Ectodermal cell (in vitro differentiated cells): ENCODE data around the gene DAPK3.
"Not testable (repeated sequence)": the region's sequence is repeated elsewhere in the genome, so short reads cannot be mapped to it uniquely, and the experiment has no call there.

Experiments used
- H3K27ac ChIP-seq: 2 replicates; pipeline ENCODE4 v1.7.0; 2013; ENCODE audit warnings: mild to moderate bottlenecking, low read depth, low read length; ENCODE audit not compliant: insufficient read depth, poor library complexity, severe bottlenecking
- H3K27me3 ChIP-seq: 2 replicates; pipeline ENCODE4 v1.7.0; 2013; ENCODE audit warnings: mild to moderate bottlenecking, low read length; ENCODE audit not compliant: insufficient read depth, control insufficient read depth, poor library complexity, severe bottlenecking
- H3K36me3 ChIP-seq: one replicate; pipeline ENCODE4 v1.7.0; 2013; ENCODE audit warnings: low read length; ENCODE audit not compliant: control insufficient read depth, insufficient read depth
- H3K4me1 ChIP-seq: one replicate; pipeline ENCODE4 v1.7.0; 2013; ENCODE audit warnings: low read length; ENCODE audit not compliant: control insufficient read depth, insufficient read depth
- H3K4me3 ChIP-seq: 2 replicates; pipeline ENCODE4 v1.7.0; 2013; ENCODE audit warnings: low read depth, low read length, control low read depth; ENCODE audit not compliant: insufficient read depth
- H3K9me3 ChIP-seq: 2 replicates; pipeline ENCODE4 v1.7.0; 2013; ENCODE audit warnings: mild to moderate bottlenecking, low read length, moderate library complexity; ENCODE audit not compliant: control insufficient read depth
- WGBS, 2 experiments: methylation state at CpG; one replicate each; pipeline ENCODE4 v1.1.7; 2013; ENCODE audit warnings: missing lambda C conversion rate in 2 of 2; 5-methylcytosine and 5-hydroxymethylcytosine counted together

Gene DAPK3

DNA sequence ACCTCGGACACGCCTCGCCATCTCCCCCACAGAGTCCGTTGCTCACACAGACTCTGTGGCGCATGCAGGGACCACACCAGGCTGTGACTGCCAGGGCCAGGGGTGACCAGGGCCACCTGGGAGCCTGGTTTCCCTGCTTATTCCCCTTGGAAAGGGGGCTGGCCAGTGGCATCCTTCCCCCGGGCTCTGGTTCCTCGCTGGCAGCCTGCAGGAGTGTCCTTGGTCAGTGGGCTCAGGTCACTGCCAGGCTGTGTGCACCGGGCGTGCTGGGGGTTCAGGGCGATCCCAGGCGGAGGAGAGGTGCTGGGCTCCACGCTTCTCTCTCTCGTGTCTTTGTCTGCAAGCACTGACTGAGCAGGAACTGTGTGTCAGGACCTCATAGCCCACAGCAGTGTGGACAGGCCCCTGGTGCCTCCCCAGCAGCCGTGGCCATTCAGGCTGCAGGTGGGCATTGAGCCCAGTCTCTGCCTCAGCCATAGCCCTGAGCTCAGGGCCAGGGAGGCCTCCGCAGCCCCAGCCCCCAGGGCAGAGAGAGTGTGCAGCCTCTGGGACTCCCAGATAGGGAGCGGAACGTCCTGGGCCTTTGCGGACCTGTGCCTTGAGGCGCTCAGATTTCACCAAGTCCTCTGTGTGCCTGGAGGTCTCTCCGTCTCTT lies 43.1 kb upstream of the DAPK3 start:
- 96% methylated on average over 20 of the region's 20 CpGs for WGBS, 2 experiments
- H3K27me3 ChIP-seq = no peaks in the 10 kb centered on the region
- H3K4me1 ChIP-seq = peaks cover 11% of the 10 kb centered on the region
- no peaks in the 10 kb centered on the region for H3K9me3 ChIP-seq
- H3K27ac ChIP-seq = no peak overlapping the region
- H3K4me3 ChIP-seq = no peak overlapping the region
- peaks cover 26% of the 10 kb centered on the region for H3K36me3 ChIP-seq

DNA sequence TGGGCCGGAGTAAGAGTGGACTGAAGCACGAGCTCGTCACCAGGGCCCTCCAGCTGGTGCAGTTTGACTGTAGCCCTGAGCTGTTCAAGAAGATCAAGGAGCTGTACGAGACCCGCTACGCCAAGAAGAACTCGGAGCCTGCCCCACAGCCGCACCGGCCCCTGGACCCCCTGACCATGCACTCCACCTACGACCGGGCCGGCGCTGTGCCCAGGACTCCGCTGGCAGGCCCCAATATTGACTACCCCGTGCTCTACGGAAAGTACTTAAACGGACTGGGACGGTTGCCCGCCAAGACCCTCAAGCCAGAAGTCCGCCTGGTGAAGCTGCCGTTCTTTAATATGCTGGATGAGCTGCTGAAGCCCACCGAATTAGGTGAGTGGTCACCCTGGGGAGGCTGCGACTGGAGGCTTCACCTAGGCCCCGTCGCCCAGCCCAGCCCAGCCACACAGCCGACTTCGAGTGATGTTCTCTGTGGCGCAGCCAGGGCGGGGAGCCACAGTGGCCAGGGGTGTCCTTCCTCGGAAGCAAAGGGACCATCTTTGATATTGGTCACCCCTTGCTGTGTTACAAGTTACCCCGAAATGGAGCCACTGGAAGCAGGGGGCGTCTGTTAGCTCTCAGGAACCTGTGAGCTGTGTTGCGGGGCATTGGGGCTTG lies 42.2 kb upstream of the DAPK3 start:
- WGBS, 2 experiments = 96% methylated on average over 33 of the region's 33 CpGs
- H3K4me1 ChIP-seq = peaks cover 18% of the 10 kb centered on the region
- H3K4me3 ChIP-seq = no peak overlapping the region
- H3K9me3 ChIP-seq = no peaks in the 10 kb centered on the region
- H3K36me3 ChIP-seq = peaks cover 26% of the 10 kb centered on the region
- no peak overlapping the region for H3K27ac ChIP-seq
- H3K27me3 ChIP-seq = no peaks in the 10 kb centered on the region

DNA sequence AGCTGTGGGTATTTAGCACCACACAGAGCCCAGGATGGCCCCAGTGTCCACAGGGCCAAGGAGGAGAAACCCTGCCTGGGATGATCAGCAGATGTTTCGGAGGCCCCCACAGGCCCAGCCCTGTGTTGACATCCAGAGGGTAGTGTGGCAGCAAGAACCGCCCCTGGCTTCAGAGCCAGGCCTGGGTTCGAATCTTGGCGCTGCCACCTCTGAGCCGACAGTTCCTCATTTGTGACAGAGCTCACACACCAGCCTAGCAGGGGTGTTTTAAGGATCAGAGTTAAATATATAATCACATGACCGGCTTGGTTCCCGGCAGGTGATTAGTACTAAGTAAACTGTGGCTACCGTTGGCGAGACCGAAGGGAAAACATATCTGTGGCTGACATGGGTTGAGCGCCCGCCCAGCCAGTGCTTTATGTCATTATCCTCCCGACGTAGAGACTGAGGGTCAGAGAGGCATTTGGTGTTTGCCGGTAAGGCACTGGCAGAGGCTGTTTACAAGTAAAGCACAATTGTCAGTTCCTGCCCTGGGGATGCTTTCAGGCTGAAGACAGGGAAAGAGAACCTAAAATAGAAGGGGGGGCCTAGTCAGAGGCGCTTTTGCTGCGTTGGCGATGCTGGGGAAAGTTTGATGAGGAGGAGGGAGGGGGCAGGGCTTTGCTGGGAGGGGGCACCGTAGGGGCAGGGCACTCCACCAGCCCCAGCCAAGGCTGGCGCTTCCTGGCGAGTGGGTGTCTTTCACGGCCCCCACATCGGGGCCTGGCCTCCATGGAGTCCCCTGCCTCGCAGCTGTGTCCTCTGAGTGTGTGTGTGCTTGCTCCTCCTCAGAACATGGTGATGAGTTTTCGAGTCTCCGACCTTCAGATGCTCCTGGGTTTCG lies 41.4 kb upstream of the DAPK3 start:
- peaks cover 18% of the 10 kb centered on the region for H3K4me1 ChIP-seq
- H3K36me3 ChIP-seq = peaks cover 23% of the 10 kb centered on the region
- 96% methylated on average over 27 of the region's 27 CpGs for WGBS, 2 experiments
- no peaks in the 10 kb centered on the region for H3K9me3 ChIP-seq
- H3K27me3 ChIP-seq = no peaks in the 10 kb centered on the region
- H3K27ac ChIP-seq = no peak overlapping the region
- H3K4me3 ChIP-seq = no peak overlapping the region

DNA sequence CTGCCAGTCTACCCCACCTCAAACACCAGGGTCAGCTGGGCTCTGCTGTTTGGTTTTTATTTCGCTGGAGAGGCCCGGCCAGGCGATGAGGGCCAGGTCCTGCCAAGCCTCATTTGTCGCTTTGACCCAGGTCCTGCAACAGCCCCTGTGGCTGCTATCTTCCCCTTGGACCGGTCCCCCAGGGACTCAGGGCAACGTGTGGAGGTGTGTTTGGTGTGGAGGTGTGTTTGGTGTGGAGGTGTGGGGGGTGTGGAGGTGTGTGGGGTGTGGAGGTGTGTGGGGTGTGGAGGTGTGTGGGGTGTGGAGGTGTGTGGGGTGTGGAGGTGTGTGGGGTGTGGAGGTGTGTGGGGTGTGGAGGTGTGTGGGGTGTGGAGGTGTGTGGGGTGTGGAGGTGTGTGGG lies 40.5 kb upstream of the DAPK3 start:
- not testable (repeated sequence) for H3K4me3 ChIP-seq, H3K27me3 ChIP-seq, H3K9me3 ChIP-seq, H3K27ac ChIP-seq
- WGBS, 2 experiments = 93 to 98% methylated on average over 6 of the region's 6 CpGs
- Histone ChIP-seq H3K4me1 (peaks cover 18% of the 10 kb centered on the region), H3K36me3 (peaks cover 19% of the 10 kb centered on the region)

DNA sequence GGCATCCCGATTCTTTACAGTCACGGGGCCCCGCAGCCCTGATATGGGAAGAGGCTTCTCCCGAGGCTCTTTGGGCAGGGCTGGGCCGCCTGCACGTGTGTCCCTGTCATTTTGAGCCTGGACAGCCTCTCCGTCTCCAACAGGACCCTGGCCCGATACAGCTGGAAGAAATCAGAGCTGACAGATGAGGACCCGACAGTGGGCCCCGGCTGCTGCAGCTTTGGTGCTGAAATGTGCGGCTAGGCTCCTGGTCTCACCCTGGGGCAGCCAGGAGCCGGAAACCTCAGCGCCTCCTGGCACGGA lies 39.9 kb upstream of the DAPK3 start:
- Histone ChIP-seq H3K36me3 (peaks cover 19% of the 10 kb centered on the region), H3K4me3 (no peak overlapping the region), H3K4me1 (peaks cover 18% of the 10 kb centered on the region), H3K27ac (no peak overlapping the region), H3K9me3 (no peaks in the 10 kb centered on the region), H3K27me3 (no peaks in the 10 kb centered on the region)
- WGBS, 2 experiments = 93 to 94% methylated on average over 14 of the region's 14 CpGs

DNA sequence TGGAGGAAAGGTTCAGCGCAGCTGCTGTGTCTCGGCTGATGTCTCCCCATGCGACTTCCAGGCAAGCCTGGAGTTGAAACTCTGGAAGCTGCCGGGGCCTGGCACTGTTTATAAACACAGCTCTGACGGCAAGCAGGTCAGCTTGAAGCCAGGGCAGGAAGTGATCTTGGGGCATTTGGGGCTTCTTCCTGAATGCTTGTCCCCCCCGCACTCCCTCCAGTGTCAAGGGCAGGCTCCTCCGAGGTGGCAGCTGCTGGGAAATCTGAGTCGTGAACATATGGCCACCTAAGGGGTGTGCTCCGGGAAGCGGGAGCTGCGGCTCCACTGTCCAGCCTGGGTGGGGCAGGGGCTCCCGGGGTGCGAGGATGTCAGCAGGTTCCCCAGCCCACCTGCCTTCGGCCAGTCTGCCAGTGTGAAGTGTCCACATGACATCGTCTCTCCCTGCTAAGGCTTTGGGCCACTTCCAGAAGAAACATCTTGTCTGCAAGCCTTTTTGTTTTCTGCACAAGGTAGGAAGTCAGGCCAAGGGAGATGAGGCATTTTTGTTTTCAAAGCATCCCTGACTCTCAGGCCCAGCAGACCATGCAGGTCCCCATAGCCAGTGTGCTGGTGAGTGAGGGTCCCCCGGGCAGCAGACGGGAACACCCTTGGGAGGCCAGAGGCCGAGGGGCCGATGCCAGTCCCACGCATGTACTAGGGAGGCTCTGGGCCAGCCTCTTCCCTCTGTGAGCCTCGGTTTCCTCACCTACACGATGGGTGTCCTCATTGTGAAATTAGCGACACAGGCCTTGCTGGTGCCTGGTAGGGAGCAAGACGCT lies 39.3 kb upstream of the DAPK3 start:
- peaks cover 18% of the 10 kb centered on the region for H3K4me1 ChIP-seq
- no peaks in the 10 kb centered on the region for H3K27me3 ChIP-seq
- peaks cover 19% of the 10 kb centered on the region for H3K36me3 ChIP-seq
- 92 to 94% methylated on average over 24 of the region's 24 CpGs for WGBS, 2 experiments
- H3K4me3 ChIP-seq = no peak overlapping the region
- H3K9me3 ChIP-seq = no peaks in the 10 kb centered on the region
- H3K27ac ChIP-seq = no peak overlapping the region

DNA sequence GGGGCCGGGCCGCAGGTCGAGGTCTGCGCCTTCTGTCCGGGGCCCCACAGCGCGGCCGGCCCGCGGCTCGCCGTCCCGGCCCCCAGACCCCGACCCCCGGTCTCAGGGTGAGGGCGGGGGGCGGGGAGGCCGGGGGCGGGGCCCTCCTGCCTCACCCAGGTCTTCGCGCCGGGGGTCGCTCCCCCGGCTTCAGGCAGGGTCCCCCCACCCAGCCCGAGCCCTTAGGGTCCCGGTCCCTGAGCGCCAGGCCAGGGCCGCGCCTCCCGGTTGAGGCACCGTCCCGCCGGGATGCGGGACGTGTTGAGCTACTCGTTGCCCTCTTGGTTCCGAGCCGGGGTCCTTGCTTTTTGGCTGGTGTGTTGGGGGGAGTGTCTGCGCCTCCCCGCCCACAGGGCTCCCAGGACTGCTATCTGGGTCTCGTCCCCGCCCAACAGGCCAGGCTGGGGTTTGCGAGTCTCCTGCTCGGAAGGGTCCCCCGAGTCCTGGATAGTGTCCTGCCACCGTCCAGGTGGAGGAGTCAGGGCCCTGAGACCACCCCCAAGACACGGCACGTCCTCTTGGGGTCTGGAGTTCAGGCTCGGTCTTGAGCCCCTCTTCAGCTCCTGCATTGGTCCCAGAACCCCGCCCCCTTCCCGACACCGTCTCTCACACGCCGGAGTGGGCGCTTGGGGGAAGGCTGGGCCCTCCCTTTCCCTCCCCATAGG lies 37.1 kb upstream of the DAPK3 start:
- no peak overlapping the region for H3K27ac ChIP-seq
- H3K4me1 ChIP-seq = peaks cover 18% of the 10 kb centered on the region
- no peaks in the 10 kb centered on the region for H3K27me3 ChIP-seq

DNA sequence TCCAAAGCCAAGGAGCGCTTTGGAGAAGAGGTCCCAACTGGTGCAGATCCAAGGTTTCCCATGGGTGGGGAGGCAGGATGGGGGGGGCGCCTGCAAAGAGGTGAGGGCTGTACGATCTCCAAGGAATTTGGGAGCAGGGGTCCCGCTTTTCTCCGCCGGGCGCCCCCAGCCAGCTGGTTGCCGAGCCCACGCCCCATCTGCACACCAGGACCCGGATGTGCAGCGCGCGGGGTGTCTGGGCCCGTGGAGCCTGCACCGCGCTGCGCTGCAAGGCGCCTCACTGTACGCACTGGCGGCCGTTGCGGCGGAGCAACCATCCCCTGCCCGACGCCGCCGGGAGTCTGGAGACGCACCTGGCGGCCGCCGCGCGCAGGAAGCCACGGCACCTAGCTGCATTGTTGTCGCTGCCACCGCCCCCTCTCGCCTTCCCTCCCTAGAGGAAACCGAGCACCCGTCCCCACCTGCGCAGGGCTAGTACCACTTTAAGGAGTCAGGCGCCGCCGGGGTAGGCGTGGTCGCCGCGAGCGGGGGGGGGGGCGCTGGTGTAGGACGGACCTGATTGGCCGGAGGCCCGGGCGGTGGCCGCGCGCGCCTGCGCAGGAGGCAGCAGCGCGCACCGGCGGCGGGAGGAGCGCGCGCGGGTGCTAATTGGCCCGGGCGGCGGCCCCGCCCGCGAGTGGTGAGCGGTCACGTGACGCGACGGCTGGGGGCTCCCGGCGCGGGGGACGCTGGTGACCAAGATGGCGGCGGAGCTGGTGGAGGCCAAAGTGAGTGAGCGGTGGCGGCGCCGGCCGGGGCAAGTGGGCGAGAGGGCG lies 36.3 kb upstream of the DAPK3 start, which contains the start of gene PIAS4:
PIAS4 (plus strand) TSS at position 716 of the 815 bp plus-strand sequence; CDS start at position 741, 25 bp downstream.
- Histone ChIP-seq H3K36me3 (peaks cover 6% of the 10 kb centered on the region), H3K4me3 (peak within 1 kb of the TSS; percentile 83), H3K4me1 (peaks cover 18% of the 10 kb centered on the region), H3K9me3 (no peaks in the 10 kb centered on the region), H3K27me3 (no peaks in the 10 kb centered on the region), H3K27ac (peak within 1 kb of the TSS; percentile 63)
- WGBS, 2 experiments = 1% methylated on average over 91 of the region's 91 CpGs

More for the DNA sequence above, 37.1 kb upstream of the DAPK3 start:
- Histone ChIP-seq H3K36me3 (peaks cover 7% of the 10 kb centered on the region), H3K9me3 (no peaks in the 10 kb centered on the region), H3K4me3 (peak overlapping the region; percentile 83)
- 1% methylated on average over 55 of the region's 55 CpGs for WGBS, 2 experiments

DNA sequence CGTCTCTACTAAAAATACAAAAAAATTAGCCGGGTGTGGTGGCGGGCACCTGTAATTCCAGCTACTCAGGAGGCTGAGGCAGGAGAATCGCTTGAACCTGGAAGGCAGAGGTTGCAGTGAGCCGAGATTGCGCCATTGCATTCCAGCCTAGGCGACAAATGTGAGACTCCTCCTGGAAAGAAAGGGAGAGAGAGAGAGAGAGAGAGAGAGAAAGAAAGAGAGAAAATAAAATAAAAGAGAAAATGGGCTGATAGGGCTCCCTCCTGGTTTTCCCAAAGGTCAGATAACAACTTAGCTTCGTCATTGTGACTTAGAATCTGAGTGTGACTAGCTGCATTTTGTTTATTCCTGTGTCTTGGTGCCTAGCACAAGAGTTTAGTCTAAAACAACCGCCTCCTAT lies 34.5 kb upstream of the DAPK3 start:
- WGBS, 2 experiments = 96 to 97% methylated on average over 9 of the region's 9 CpGs
- H3K27me3 ChIP-seq, H3K27ac ChIP-seq: not testable (repeated sequence)

More for the DNA sequence above, 34.5 kb upstream of the DAPK3 start:
- H3K4me1 ChIP-seq = peaks cover 15% of the 10 kb centered on the region
- H3K36me3 ChIP-seq, H3K4me3 ChIP-seq, H3K9me3 ChIP-seq: not testable (repeated sequence)
